ENCODE measurements around the gene INF2. TPM values are rescaled to one million over a fixed set of nuclear protein-coding genes. Genes with fewer than 3 reads are reported as not detected.

The INF2 gene
- total RNA-seq, 5 donors from 2014 or later (not counting 1 experiment from before 2014, with no cell fraction given) = 72.7 to 128 (median 83.7) TPM

DNA sequence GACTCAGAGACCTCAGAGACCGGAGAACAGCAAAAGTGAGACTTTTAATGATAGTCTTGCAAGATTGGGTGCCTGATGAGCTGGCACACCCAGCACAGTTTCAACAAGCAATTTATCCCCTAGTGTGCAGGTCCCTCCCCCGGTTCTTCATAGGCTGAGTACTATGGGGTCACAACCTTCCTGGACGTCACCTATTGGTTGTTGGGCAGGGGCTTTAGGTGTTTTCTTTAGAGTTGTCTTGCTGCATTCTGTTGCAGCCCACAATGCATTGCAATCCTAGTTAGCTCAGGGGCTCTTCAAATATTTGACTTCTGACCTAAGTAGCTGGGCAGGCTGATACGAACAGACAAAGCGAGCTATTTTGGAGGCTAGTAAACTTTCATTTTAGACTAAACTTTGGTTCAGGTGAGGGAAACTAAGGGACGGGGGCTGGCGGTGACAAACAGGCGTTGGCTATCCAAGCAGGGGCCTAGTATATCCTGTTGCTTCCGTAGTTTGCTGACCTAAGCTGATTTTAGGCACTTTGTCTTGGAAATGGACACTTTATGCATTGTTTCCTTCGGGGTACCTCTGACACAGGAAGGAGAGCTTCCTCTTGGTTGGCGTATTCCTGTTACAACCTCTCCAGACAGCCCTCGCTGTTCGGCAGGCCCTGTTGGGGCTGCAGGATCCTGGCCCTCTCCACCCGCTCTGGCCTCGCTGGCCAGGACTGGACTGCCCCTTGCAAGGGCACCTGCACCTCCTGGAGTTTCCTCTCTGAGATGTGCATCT lies 77.6 kb downstream of the INF2 start:
- ChIA-PET CTCF (interaction anchor here (0.6 to 1.4 kb wide), 4 partner anchors 9 to 59 kb away, joined by 3 to 6 read pairs (median 4); partner anchors contain the start of gene SIVA1 (in 1 of the 2)), POLR2A (no interaction called here)
- Mint-ChIP-seq H3K9me3 (peaks cover 0 to 2% (median 0%) of the 10 kb centered on the region in 3 donors), H3K4me1 (peaks cover 0 to 10% (median 0%) of the 10 kb centered on the region in 3 donors), H3K27ac (no peak overlapping the region), H3K36me3 (peaks cover 18% of the 10 kb centered on the region), H3K4me3 (no peak overlapping the region), H3K27me3 (no peaks in the 10 kb centered on the region)
- Histone ChIP-seq H3K27ac (ENCODE audit: low read length) (no peak overlapping the region), H3K36me3 (ENCODE audit: control insufficient read depth in 2 of 2, extremely low read depth in 1 of 2, insufficient read depth in 1 of 2, low read length in 1 of 2) (peaks cover 2 to 24% of the 10 kb centered on the region in 2 donors), H3K4me1 (ENCODE audit: control insufficient read depth in 1 of 2, extremely low read depth in 1 of 2, insufficient read depth in 2 of 2, low read length in 2 of 2) (peaks cover 0 to 8% of the 10 kb centered on the region in 2 experiments), H3K4me3 (ENCODE audit: control insufficient read depth in 1 of 2, extremely low read depth in 1 of 2, low read length in 1 of 2) (no peak overlapping the region), H3K27me3 (replicated peaks in 1 of 2; ENCODE audit: control insufficient read depth in 2 of 2, extremely low read depth in 1 of 2, insufficient read depth in 2 of 2, low read length in 1 of 2) (no peaks in the 10 kb centered on the region), H3K9me3 (no peaks in the 10 kb centered on the region)
- DNase-seq = no peak
- no peak for ATAC-seq (replicated peaks in 1 of 4)
- whole genome bisulfite sequencing (ENCODE audit: insufficient coverage) = 87% methylated on average over 7 of the region's 15 CpGs

DNA sequence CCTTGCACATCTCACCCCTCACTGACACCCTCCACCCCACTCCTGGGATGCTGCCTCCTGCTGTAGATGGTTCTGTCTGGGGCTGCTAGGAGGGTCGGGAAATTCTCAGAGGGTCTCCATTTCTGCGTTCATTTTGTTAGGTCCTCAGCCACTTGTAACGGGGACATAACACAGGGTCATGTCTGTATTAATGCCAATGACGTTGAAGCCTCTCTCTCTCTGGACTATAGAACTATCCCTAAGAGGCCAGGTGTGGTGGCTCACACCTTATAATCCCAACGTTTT lies 78.2 kb downstream of the INF2 start:
- H3K27ac Mint-ChIP-seq = no peak overlapping the region

DNA sequence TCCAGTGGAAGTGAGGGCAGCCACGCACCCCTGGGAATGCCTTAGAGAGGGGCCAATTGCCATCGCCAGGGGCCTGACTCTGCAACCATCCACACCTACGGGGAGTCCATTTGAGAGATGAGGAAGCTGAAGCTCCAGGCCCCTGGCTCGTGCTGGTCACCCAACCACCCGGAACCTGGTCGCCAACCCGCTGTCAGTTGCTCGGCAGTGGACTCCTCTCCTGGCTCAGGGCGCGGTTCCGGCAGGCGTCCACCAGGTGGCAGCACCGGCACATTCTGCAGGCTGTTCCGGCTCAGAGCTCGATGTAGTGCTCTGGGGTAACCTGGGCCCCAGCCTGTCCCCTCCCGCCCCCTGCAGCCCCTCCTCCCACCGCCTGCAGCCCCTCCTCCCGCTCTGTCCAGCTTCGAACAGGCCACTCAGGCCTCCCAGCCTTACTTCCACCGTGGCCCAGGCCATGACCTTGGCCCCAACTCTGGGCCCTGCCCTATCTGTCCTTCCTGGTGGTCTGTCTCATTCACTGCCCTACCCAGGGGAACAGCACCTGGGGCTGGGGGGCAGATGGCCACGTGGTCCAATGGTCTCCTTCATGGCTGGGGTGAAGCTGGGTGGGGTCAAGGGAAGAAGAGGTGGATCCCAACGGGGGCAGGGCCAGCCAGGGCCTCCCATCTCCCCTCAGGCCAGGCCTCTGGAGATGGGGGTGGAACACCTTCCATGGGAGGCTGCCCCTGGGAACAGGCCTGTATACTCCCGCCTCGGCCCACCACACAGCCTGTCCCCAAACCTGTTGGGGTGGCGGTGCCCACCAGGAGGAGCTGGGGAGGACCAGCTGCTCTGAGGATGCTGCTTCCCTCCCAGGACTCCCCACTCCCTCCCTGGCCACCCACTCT lies 79.3 kb downstream of the INF2 start:
- peaks cover 0 to 8% of the 10 kb centered on the region in 2 experiments for H3K4me1 ChIP-seq (ENCODE audit: control insufficient read depth in 1 of 2, extremely low read depth in 1 of 2, insufficient read depth in 2 of 2, low read length in 2 of 2)
- ATAC-seq (replicated peaks in 1 of 4) = peak; percentile 91 to 96 (median 94)
- H3K27me3 ChIP-seq (replicated peaks in 1 of 2; ENCODE audit: control insufficient read depth in 2 of 2, extremely low read depth in 1 of 2, insufficient read depth in 2 of 2, low read length in 1 of 2) = no peaks in the 10 kb centered on the region
- peaks cover 17% of the 10 kb centered on the region for H3K36me3 Mint-ChIP-seq
- ChIA-PET CTCF (interaction anchor here (1.0 to 1.5 kb wide), 6 partner anchors 10 to 57 kb away, joined by 3 to 11 read pairs (median 6); partner anchors contain the start of gene SIVA1 (in 1 of the 2)), POLR2A (no interaction called here)
- no peaks in the 10 kb centered on the region for H3K27me3 Mint-ChIP-seq
- no peak overlapping the region for H3K4me3 ChIP-seq (ENCODE audit: control insufficient read depth in 1 of 2, extremely low read depth in 1 of 2, low read length in 1 of 2)
- H3K9me3 ChIP-seq = no peaks in the 10 kb centered on the region
- peaks cover 0 to 10% (median 0%) of the 10 kb centered on the region in 3 donors for H3K4me1 Mint-ChIP-seq
- DNase-seq = peak; percentile 66 to 95 (median 86)
- H3K36me3 ChIP-seq (ENCODE audit: control insufficient read depth in 2 of 2, extremely low read depth in 1 of 2, insufficient read depth in 1 of 2, low read length in 1 of 2) = peaks cover 10 to 28% of the 10 kb centered on the region in 2 donors
- H3K9me3 Mint-ChIP-seq = peaks cover 0 to 2% (median 0%) of the 10 kb centered on the region in 3 donors
- peak overlapping the region; percentile 35 for H3K27ac ChIP-seq (ENCODE audit: low read length)
- H3K27ac Mint-ChIP-seq = no peak overlapping the region
- WGBS (ENCODE audit: insufficient coverage) = 18% methylated on average over 21 of the region's 25 CpGs
- H3K4me3 Mint-ChIP-seq = no peak overlapping the region

More for the DNA sequence above, 78.2 kb downstream of the INF2 start:
- peaks cover 17% of the 10 kb centered on the region for H3K36me3 Mint-ChIP-seq
- Histone ChIP-seq H3K27me3 (replicated peaks in 1 of 2; ENCODE audit: control insufficient read depth in 2 of 2, extremely low read depth in 1 of 2, insufficient read depth in 2 of 2, low read length in 1 of 2) (no peaks in the 10 kb centered on the region), H3K36me3 (ENCODE audit: control insufficient read depth in 2 of 2, extremely low read depth in 1 of 2, insufficient read depth in 1 of 2, low read length in 1 of 2) (peaks cover under 1 to 28% of the 10 kb centered on the region in 2 donors), H3K4me3 (ENCODE audit: control insufficient read depth in 1 of 2, extremely low read depth in 1 of 2, low read length in 1 of 2) (no peak overlapping the region), H3K9me3 (no peaks in the 10 kb centered on the region), H3K27ac (ENCODE audit: low read length) (no peak overlapping the region), H3K4me1 (ENCODE audit: control insufficient read depth in 1 of 2, extremely low read depth in 1 of 2, insufficient read depth in 2 of 2, low read length in 2 of 2) (peaks cover 0 to 8% of the 10 kb centered on the region in 2 experiments)
- POLR2A ChIA-PET = no interaction called here
- ATAC-seq (replicated peaks in 1 of 4) (no peak), DNase-seq (no peak)
- CTCF ChIA-PET = interaction anchor here (0.8 to 1.4 kb wide), 2 partner anchors 16 to 59 kb away, joined by 3 to 4 read pairs; no protein-coding TSS in a partner anchor
- H3K9me3 Mint-ChIP-seq = peaks cover 0 to 2% (median 0%) of the 10 kb centered on the region in 3 donors
- no peaks in the 10 kb centered on the region for H3K27me3 Mint-ChIP-seq
- 83% methylated on average over 2 of the region's 5 CpGs for WGBS (ENCODE audit: insufficient coverage)
- peaks cover 0 to 10% (median 0%) of the 10 kb centered on the region in 3 donors for H3K4me1 Mint-ChIP-seq
- H3K4me3 Mint-ChIP-seq = no peak overlapping the region

DNA sequence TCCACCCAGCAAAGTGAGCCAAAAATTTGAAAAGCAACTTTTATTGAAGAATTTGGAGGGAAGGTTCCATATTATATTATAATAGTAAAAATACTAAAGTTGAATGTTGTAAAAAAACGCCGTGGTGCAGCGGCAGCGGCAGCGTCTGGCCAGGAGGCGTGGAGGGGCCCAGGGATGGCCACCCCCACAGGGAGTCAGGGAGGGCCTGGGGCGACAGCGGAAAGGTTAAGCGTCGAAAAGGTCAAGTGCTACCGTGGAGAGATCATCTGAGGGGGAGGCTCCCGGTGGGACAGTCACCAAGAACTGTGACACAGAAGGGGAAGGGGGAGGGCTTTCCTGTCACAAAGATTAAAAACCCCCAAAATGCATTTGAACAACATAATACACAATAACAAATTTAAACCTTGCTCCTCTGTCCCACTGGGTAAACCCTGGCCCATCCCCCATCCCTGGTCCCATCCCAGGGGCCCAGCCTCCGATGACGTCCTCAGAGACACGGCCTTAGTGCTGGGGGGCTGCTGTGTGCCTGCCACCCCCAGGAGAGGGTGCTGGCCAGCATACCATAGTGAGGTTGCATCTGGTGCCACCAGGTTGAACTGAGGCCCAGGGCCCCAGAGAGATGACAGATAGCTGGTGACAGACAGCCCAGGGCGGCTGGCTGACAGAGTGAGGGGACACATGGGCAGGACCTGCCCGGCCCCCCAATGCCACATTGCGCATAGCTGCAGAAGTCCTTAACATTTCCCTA lies 80.1 kb downstream of the INF2 start:
- peaks cover 0 to 10% (median 0%) of the 10 kb centered on the region in 3 donors for H3K4me1 Mint-ChIP-seq
- H3K36me3 Mint-ChIP-seq = peaks cover 17% of the 10 kb centered on the region
- Histone ChIP-seq H3K36me3 (ENCODE audit: control insufficient read depth in 2 of 2, extremely low read depth in 1 of 2, insufficient read depth in 1 of 2, low read length in 1 of 2) (peaks cover 10 to 28% of the 10 kb centered on the region in 2 donors), H3K4me3 (ENCODE audit: control insufficient read depth in 1 of 2, extremely low read depth in 1 of 2, low read length in 1 of 2) (no peak overlapping the region), H3K27me3 (replicated peaks in 1 of 2; ENCODE audit: control insufficient read depth in 2 of 2, extremely low read depth in 1 of 2, insufficient read depth in 2 of 2, low read length in 1 of 2) (no peaks in the 10 kb centered on the region), H3K27ac (ENCODE audit: low read length) (no peak overlapping the region), H3K4me1 (ENCODE audit: control insufficient read depth in 1 of 2, extremely low read depth in 1 of 2, insufficient read depth in 2 of 2, low read length in 2 of 2) (peaks cover 0 to 8% of the 10 kb centered on the region in 2 experiments), H3K9me3 (no peaks in the 10 kb centered on the region)
- WGBS (ENCODE audit: insufficient coverage) = 93% methylated on average over 6 of the region's 18 CpGs
- H3K27ac Mint-ChIP-seq = peak overlapping the region in 1 of 2 donors; percentile 11
- ChIA-PET CTCF (interaction anchor here (1.2 to 1.5 kb wide), 2 partner anchors 17 to 57 kb away, joined by 4 to 7 read pairs; partner anchors contain the start of gene SIVA1 (in 1 of the 2)), POLR2A (interaction anchor here in 1 of 2 donors (1.2 kb wide), 1 partner anchor 17 kb away, joined by 4 read pairs; the partner anchor contains the start of gene SIVA1)
- DNase-seq (no peak), ATAC-seq (replicated peaks in 1 of 4) (no peak)
- peaks cover 0 to 2% (median 0%) of the 10 kb centered on the region in 3 donors for H3K9me3 Mint-ChIP-seq
- H3K4me3 Mint-ChIP-seq = no peak overlapping the region
- H3K27me3 Mint-ChIP-seq = no peaks in the 10 kb centered on the region

DNA sequence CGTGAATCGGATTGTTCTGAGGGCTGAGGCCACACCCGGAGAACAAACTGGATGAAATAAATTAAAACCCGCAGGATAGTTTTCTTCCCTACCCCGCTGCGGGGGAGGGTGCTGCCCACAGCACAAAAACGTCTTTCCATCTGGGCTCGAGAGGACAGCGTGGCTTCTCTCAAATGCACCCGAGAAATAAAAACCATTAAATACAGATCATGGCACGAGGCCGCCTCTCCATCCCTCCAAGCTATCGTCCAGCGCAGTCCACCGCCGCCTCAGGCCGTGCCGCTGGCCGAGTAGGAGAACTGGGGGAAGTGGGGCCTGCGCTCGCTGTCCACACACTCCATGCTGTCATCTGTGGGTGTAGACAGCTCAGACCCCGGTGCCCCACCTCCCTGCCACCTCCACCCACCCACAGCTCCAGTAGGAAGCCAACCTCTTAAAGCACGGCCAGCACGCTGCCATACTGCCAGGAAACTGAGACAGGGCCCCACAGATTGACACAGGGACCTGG lies 80.7 kb downstream of the INF2 start:
- Histone ChIP-seq H3K27ac (ENCODE audit: low read length) (no peak overlapping the region), H3K27me3 (replicated peaks in 1 of 2; ENCODE audit: control insufficient read depth in 2 of 2, extremely low read depth in 1 of 2, insufficient read depth in 2 of 2, low read length in 1 of 2) (no peaks in the 10 kb centered on the region), H3K4me3 (ENCODE audit: control insufficient read depth in 1 of 2, extremely low read depth in 1 of 2, low read length in 1 of 2) (no peak overlapping the region), H3K36me3 (ENCODE audit: control insufficient read depth in 2 of 2, extremely low read depth in 1 of 2, insufficient read depth in 1 of 2, low read length in 1 of 2) (peaks cover 10 to 28% of the 10 kb centered on the region in 2 donors), H3K9me3 (no peaks in the 10 kb centered on the region), H3K4me1 (ENCODE audit: control insufficient read depth in 1 of 2, extremely low read depth in 1 of 2, insufficient read depth in 2 of 2, low read length in 2 of 2) (peaks cover 0 to 8% of the 10 kb centered on the region in 2 experiments)
- ATAC-seq (replicated peaks in 1 of 4) (no peak), DNase-seq (no peak)
- Mint-ChIP-seq H3K27me3 (no peaks in the 10 kb centered on the region), H3K4me1 (peaks cover 0 to 10% (median 0%) of the 10 kb centered on the region in 3 donors), H3K36me3 (peaks cover 17% of the 10 kb centered on the region), H3K27ac (peak overlapping the region in 1 of 2 donors; percentile 28), H3K9me3 (peaks cover 0 to 2% (median 0%) of the 10 kb centered on the region in 3 donors), H3K4me3 (no peak overlapping the region)
- ChIA-PET POLR2A (interaction anchor here in 1 of 2 donors (1.2 kb wide), 1 partner anchor 18 kb away, joined by 4 read pairs; the partner anchor contains the start of gene SIVA1), CTCF (interaction anchor here in 1 of 2 donors (0.6 to 1.2 kb wide), 2 partner anchors 18 to 43 kb away, joined by 3 to 4 read pairs; partner anchors contain the start of gene SIVA1)
- WGBS (ENCODE audit: insufficient coverage) = 94% methylated on average over 14 of the region's 24 CpGs
